ENCODE data around the gene TP73. TPM values are rescaled to one million over a fixed set of nuclear protein-coding genes. Genes with fewer than 3 reads are reported as not detected.

The TP73 gene
- total RNA-seq, 2 experiments from 2014 or later: not detected

GRCh38 chr1:3745590-3746381, 93.5 kb downstream of the TP73 start:
- intact Hi-C loops (cut with DNase I, micrococcal nuclease): loop anchor here in 1 of 2 experiments (2.0 kb wide), 2 partner anchors 27 to 97 kb away; partner anchors contain the start of gene SMIM1
- no peak overlapping the region for H3K27ac ChIP-seq (ENCODE audit: low read depth in 1 of 2, low read length in 2 of 2)
- no peaks in the 10 kb centered on the region for H3K27me3 ChIP-seq (ENCODE audit: control insufficient read depth in 1 of 2, insufficient read depth in 2 of 2, low read length in 2 of 2)
- POLR2A ChIA-PET: no interaction called here
- ATAC-seq (ENCODE audit: poor library complexity) (no peak), DNase-seq (peak in 1 of 14 experiments; percentile 20)
- no peak for TF ChIP-seq CTCF (IDR thresholded peaks at IDR 0.05)
- peak overlapping the region; percentile 65 for H3K27ac Mint-ChIP-seq
- peaks cover 14% of the 10 kb centered on the region for H3K36me3 ChIP-seq (ENCODE audit: insufficient read depth, low read length)
- peaks cover 29% of the 10 kb centered on the region for H3K4me1 ChIP-seq (ENCODE audit: insufficient read depth, low read length)
- H3K9me3 ChIP-seq (ENCODE audit: control insufficient read depth in 1 of 2, insufficient read depth in 1 of 2, low read length in 2 of 2): peaks cover 0 to 8% of the 10 kb centered on the region in 2 experiments
- H3K4me3 ChIP-seq (ENCODE audit: low read length): no peak overlapping the region
- CTCF ChIA-PET: no interaction called here
- H3K4me1 Mint-ChIP-seq (ENCODE audit: low read depth): peaks cover 34% of the 10 kb centered on the region
- H3K36me3 Mint-ChIP-seq (ENCODE audit: low read depth): peaks cover 27% of the 10 kb centered on the region
- peak overlapping the region; percentile 79 for H3K4me3 Mint-ChIP-seq
- H3K27me3 Mint-ChIP-seq: no peaks in the 10 kb centered on the region
- H3K9me3 Mint-ChIP-seq: no peaks in the 10 kb centered on the region

GRCh38 chr1:3746389-3746829, 94.1 kb downstream of the TP73 start:
- Mint-ChIP-seq H3K27me3 (no peaks in the 10 kb centered on the region), H3K27ac (peak overlapping the region; percentile 65), H3K9me3 (no peaks in the 10 kb centered on the region), H3K4me3 (peak overlapping the region; percentile 79), H3K36me3 (ENCODE audit: low read depth) (peaks cover 20% of the 10 kb centered on the region), H3K4me1 (ENCODE audit: low read depth) (peaks cover 34% of the 10 kb centered on the region)
- ChIA-PET CTCF (no interaction called here), POLR2A (no interaction called here)
- intact Hi-C loops (cut with DNase I, micrococcal nuclease): loop anchor here in 1 of 2 experiments (2.0 kb wide), 2 partner anchors 26 to 98 kb away; partner anchors contain the start of gene SMIM1
- peaks cover 11% of the 10 kb centered on the region for H3K36me3 ChIP-seq (ENCODE audit: insufficient read depth, low read length)
- ATAC-seq (ENCODE audit: poor library complexity): no peak
- H3K27ac ChIP-seq (ENCODE audit: low read depth in 1 of 2, low read length in 2 of 2): peak overlapping the region; percentile 26 to 29
- H3K4me1 ChIP-seq (ENCODE audit: insufficient read depth, low read length): peaks cover 29% of the 10 kb centered on the region
- no peaks in the 10 kb centered on the region for H3K27me3 ChIP-seq (ENCODE audit: control insufficient read depth in 1 of 2, insufficient read depth in 2 of 2, low read length in 2 of 2)
- peaks cover 0 to 8% of the 10 kb centered on the region in 2 experiments for H3K9me3 ChIP-seq (ENCODE audit: control insufficient read depth in 1 of 2, insufficient read depth in 1 of 2, low read length in 2 of 2)
- peak overlapping the region; percentile 57 for H3K4me3 ChIP-seq (ENCODE audit: low read length)
- TF ChIP-seq CTCF (IDR thresholded peaks at IDR 0.05): no peak
- DNase-seq: peak in 1 of 14 experiments; percentile 26

- intact Hi-C loops (cut with DNase I, micrococcal nuclease): loop anchor here in 1 of 2 experiments (1.0 to 2.0 kb wide), 3 partner anchors 26 to 98 kb away; partner anchors contain the start of genes LRRC47 and SMIM1
- Histone ChIP-seq H3K9me3 (ENCODE audit: control insufficient read depth in 1 of 2, insufficient read depth in 1 of 2, low read length in 2 of 2) (peaks cover 0 to 8% of the 10 kb centered on the region in 2 experiments), H3K27ac (ENCODE audit: low read depth in 1 of 2, low read length in 2 of 2) (peak overlapping the region; percentile 26 to 29), H3K4me1 (ENCODE audit: insufficient read depth, low read length) (peaks cover 29% of the 10 kb centered on the region), H3K27me3 (ENCODE audit: control insufficient read depth in 1 of 2, insufficient read depth in 2 of 2, low read length in 2 of 2) (no peaks in the 10 kb centered on the region), H3K36me3 (ENCODE audit: insufficient read depth, low read length) (peaks cover 9% of the 10 kb centered on the region), H3K4me3 (ENCODE audit: low read length) (peak overlapping the region; percentile 57)
- no peak for TF ChIP-seq CTCF (IDR thresholded peaks at IDR 0.05)
- ChIA-PET CTCF (no interaction called here), POLR2A (no interaction called here)
- ATAC-seq (ENCODE audit: poor library complexity): peak; percentile 98
- no peaks in the 10 kb centered on the region for H3K9me3 Mint-ChIP-seq
- H3K36me3 Mint-ChIP-seq (ENCODE audit: low read depth): peaks cover 15% of the 10 kb centered on the region
- DNase-seq: peak; percentile 76 to 94 (median 88)
- peak overlapping the region; percentile 79 for H3K4me3 Mint-ChIP-seq
- peak overlapping the region; percentile 65 for H3K27ac Mint-ChIP-seq
- H3K4me1 Mint-ChIP-seq (ENCODE audit: low read depth): peaks cover 34% of the 10 kb centered on the region
- H3K27me3 Mint-ChIP-seq: no peaks in the 10 kb centered on the region
Observed at GRCh38 chr1:3746830-3747521, 94.7 kb downstream of the TP73 start.
